WTC11 (cell line): Measurements from ENCODE around the gene CACNG1.

ENCODE experiments used
- ATF1 ChIP-seq: sonication (generic); formaldehyde crosslinking; IDR thresholded peaks from 2 replicates; pipeline ENCODE4 v1.8.1; 2023; ENCODE audit warnings: mild to moderate bottlenecking, moderate library complexity, missing genetic modification reagents
- ATF3 ChIP-seq: sonication (generic); formaldehyde crosslinking; conservative IDR thresholded peaks from 2 replicates; pipeline ENCODE4 v1.8.1; 2022; ENCODE audit warnings: mild to moderate bottlenecking, missing genetic modification reagents
- CTCF ChIP-seq: fragments of 200-600 bp; IDR thresholded peaks from 2 replicates; pipeline ENCODE4 v1.8.0; 2022; ENCODE audit warnings: antibody characterized with exemption
- E2F4 ChIP-seq: sonication (generic); formaldehyde crosslinking; IDR thresholded peaks from 2 replicates; pipeline ENCODE4 v1.8.1; 2022; ENCODE audit warnings: low read depth, mild to moderate bottlenecking, moderate library complexity, missing genetic modification reagents, borderline replicate concordance
- GTF2I ChIP-seq: fragments of 250-450 bp; sonication (Bioruptor Pico); conservative IDR thresholded peaks from 2 replicates; pipeline ENCODE4 v1.4.0; 2021; ENCODE audit warnings: mild to moderate bottlenecking
- HMGA2 ChIP-seq: fragments of 250-450 bp; sonication (Bioruptor Pico); IDR thresholded peaks from 2 replicates; pipeline ENCODE4 v1.4.0; 2021; ENCODE audit warnings: mild to moderate bottlenecking, moderate library complexity
- PRDM15 ChIP-seq: sonication (generic); formaldehyde crosslinking; IDR thresholded peaks from 2 replicates; pipeline ENCODE4 v1.8.0; 2022; ENCODE audit warnings: missing genetic modification reagents

GRCh38 chr17:67093348-67093747, 49.0 kb downstream of the CACNG1 start:
- TF ChIP-seq CTCF (no peak), GTF2I (no peak), ATF1 (CRISPR knock-in tag) (no peak), HMGA2 (CRISPR knock-in tag) (no peak), PRDM15 (CRISPR knock-in tag) (no peak), ATF3 (CRISPR knock-in tag) (no peak), E2F4 (CRISPR knock-in tag) (no peak)
